Gastroesophageal sphincter (tissue), 4 donors: ENCODE results near the gene PBX3. TPM values are rescaled to one million over a fixed set of nuclear protein-coding genes. Genes with fewer than 3 reads are reported as not detected.

ENCODE experiments used
- ATAC-seq: fragments of 150-250 bp; one replicate; pipeline ENCODE4 v1.9.1; 2016; ENCODE audit warnings: mild to moderate bottlenecking, moderate library complexity
- H3K27ac ChIP-seq, 4 donors: fragments of 200-600 bp; sonication (generic) in 3 of 4; 1 replicate in 3 of 4; 2 replicates in 1 of 4; pipeline ENCODE4 v1.5.1; 2016 to 2019
- H3K27me3 ChIP-seq: fragments of 200-600 bp; sonication (generic); one replicate; pipeline ENCODE4 v1.5.1; 2019
- H3K36me3 ChIP-seq, 2 donors: fragments of 200-600 bp; sonication (generic); one replicate each; pipeline ENCODE4 v1.5.1; 2019; ENCODE audit warnings: control low read depth in 1 of 2
- H3K4me1 ChIP-seq, 3 donors: fragments of 200-600 bp; sonication (generic); 1 replicate in 2 of 3; 2 replicates in 1 of 3; pipeline ENCODE4 v1.5.1; 2016 to 2019; ENCODE audit warnings: control low read depth in 2 of 3
- H3K4me3 ChIP-seq, 2 donors: fragments of 200-600 bp; sonication (generic); one replicate each; pipeline ENCODE4 v1.5.1; 2019; ENCODE audit warnings: mild to moderate bottlenecking in 1 of 2, moderate library complexity in 1 of 2
- H3K9me3 ChIP-seq, 3 donors: fragments of 200-600 bp; sonication (generic); one replicate each; pipeline ENCODE4 v1.5.1; 2017 to 2019; ENCODE audit warnings: control low read depth in 2 of 3
- CTCF ChIP-seq, 4 experiments: fragments of 200-600 bp in 2 of 4; fragments of 450-650 bp in 2 of 4; sonication (generic) in 1 of 4; IDR thresholded peaks; one replicate each; pipeline ENCODE4 v1.5.1; 2017 to 2019; ENCODE audit warnings: antibody characterized with exemption in 4 of 4, mild to moderate bottlenecking in 2 of 4, moderate library complexity in 2 of 4
- EP300 ChIP-seq: sonication (generic); formaldehyde crosslinking; IDR thresholded peaks from one replicate; pipeline ENCODE4 v1.6.1; 2017; ENCODE audit warnings: antibody characterized with exemption, mild to moderate bottlenecking
- POLR2A ChIP-seq, 2 donors: fragments of 450-650 bp; IDR thresholded peaks; one replicate each; pipeline ENCODE4 v1.6.1; 2017; ENCODE audit warnings: antibody characterized with exemption in 2 of 2, mild to moderate bottlenecking in 2 of 2, moderate library complexity in 1 of 2
- POLR2AphosphoS5 ChIP-seq: sonication (generic); formaldehyde crosslinking; IDR thresholded peaks from one replicate; pipeline ENCODE4 v1.6.1; 2017; ENCODE audit warnings: antibody characterized with exemption
- WGBS, 2 donors: methylation state at CpG; one replicate each; pipeline ENCODE4 v1.1.5; 2018; ENCODE audit warnings: low coverage in 1 of 2; 5-methylcytosine and 5-hydroxymethylcytosine counted together
- total RNA-seq, 4 donors: library from RNA; depleted of rRNA; stranded (reverse); fragments of >200 nt; gene quantifications; one replicate each; pipeline ENCODE4 v1.1.0, GENCODE V29; 2016

The PBX3 gene
- total RNA-seq, 4 donors from 2014 or later: 59.9 to 81.4 (median 71.8) TPM

GRCh38 chr9:125750627-125751011, 3.4 kb downstream of the PBX3 start:
- peaks cover under 1 to 69% (median 3%) of the 10 kb centered on the region in 3 donors for H3K4me1 ChIP-seq
- H3K9me3 ChIP-seq: no peaks in the 10 kb centered on the region
- peak overlapping the region; percentile 27 to 85 for H3K4me3 ChIP-seq
- H3K27ac ChIP-seq: peak overlapping the region; percentile 35 to 95 (median 64)
- no peaks in the 10 kb centered on the region for H3K27me3 ChIP-seq
- TF ChIP-seq POLR2A (IDR thresholded peaks at IDR 0.05): no peak
- TF ChIP-seq EP300: no peak
- no peak for TF ChIP-seq POLR2AphosphoS5
- TF ChIP-seq CTCF (IDR thresholded peaks at IDR 0.05): no peak
- 20 to 45% methylated on average over 5 to 6 of the region's 6 CpGs for WGBS, 2 donors
- no peak for ATAC-seq
- H3K36me3 ChIP-seq: no peaks in the 10 kb centered on the region

GRCh38 chr9:125752070-125752628, 5.0 kb downstream of the PBX3 start:
- no peaks in the 10 kb centered on the region for H3K36me3 ChIP-seq
- no peak for TF ChIP-seq POLR2AphosphoS5
- TF ChIP-seq CTCF (IDR thresholded peaks at IDR 0.05): no peak
- TF ChIP-seq EP300: no peak
- TF ChIP-seq POLR2A (IDR thresholded peaks at IDR 0.05): no peak
- no peaks in the 10 kb centered on the region for H3K9me3 ChIP-seq
- H3K4me3 ChIP-seq: peak overlapping the region in 1 of 2 donors; percentile 5
- ATAC-seq: no peak
- 35 to 60% methylated on average over 3 of the region's 3 CpGs for WGBS, 2 donors
- peaks cover 0 to 81% (median 3%) of the 10 kb centered on the region in 3 donors for H3K4me1 ChIP-seq
- H3K27me3 ChIP-seq: no peaks in the 10 kb centered on the region
- H3K27ac ChIP-seq: peak overlapping the region in 3 of 4 donors; percentile 6 to 95 (median 94)

- Histone ChIP-seq H3K27ac (peak overlapping the region in 2 of 4 donors; percentile 30 to 94), H3K4me3 (no peak overlapping the region), H3K4me1 (peaks cover 0 to 100% (median 6%) of the 10 kb centered on the region in 3 donors), H3K36me3 (no peaks in the 10 kb centered on the region), H3K9me3 (no peaks in the 10 kb centered on the region), H3K27me3 (no peaks in the 10 kb centered on the region)
- 19 to 34% methylated on average over 2 of the region's 2 CpGs for WGBS, 2 donors
- TF ChIP-seq POLR2AphosphoS5 (no peak), CTCF (IDR thresholded peaks at IDR 0.05) (no peak), POLR2A (IDR thresholded peaks at IDR 0.05) (no peak), EP300 (no peak)
- no peak for ATAC-seq
These were observed 6.9 kb downstream of the PBX3 start for GRCh38 chr9:125754096-125754495.

GRCh38 chr9:125755340-125755739, 8.2 kb downstream of the PBX3 start:
- Histone ChIP-seq H3K27me3 (no peaks in the 10 kb centered on the region), H3K27ac (no peak overlapping the region), H3K36me3 (no peaks in the 10 kb centered on the region), H3K9me3 (no peaks in the 10 kb centered on the region), H3K4me3 (no peak overlapping the region), H3K4me1 (peaks cover 0 to 99% (median 8%) of the 10 kb centered on the region in 3 donors)
- no peak for ATAC-seq
- TF ChIP-seq EP300 (no peak), POLR2AphosphoS5 (peak; percentile 10)
- 60 to 91% methylated on average over 1 of the region's 1 CpG for WGBS, 2 donors

GRCh38 chr9:125756518-125756917, 9.3 kb downstream of the PBX3 start:
- WGBS, 2 donors: 88 to 100% methylated on average over 3 to 4 of the region's 4 CpGs
- H3K27me3 ChIP-seq: no peaks in the 10 kb centered on the region
- no peak for ATAC-seq
- H3K4me3 ChIP-seq: no peak overlapping the region
- peaks cover 0 to 96% (median 5%) of the 10 kb centered on the region in 3 donors for H3K4me1 ChIP-seq
- no peaks in the 10 kb centered on the region for H3K9me3 ChIP-seq
- no peaks in the 10 kb centered on the region for H3K36me3 ChIP-seq
- no peak overlapping the region for H3K27ac ChIP-seq
- no peak for TF ChIP-seq EP300
- TF ChIP-seq POLR2AphosphoS5: no peak
- TF ChIP-seq POLR2A (IDR thresholded peaks at IDR 0.05): no peak
- TF ChIP-seq CTCF (IDR thresholded peaks at IDR 0.05): no peak
